ENCODE measurements around the gene LAMB3.

The LAMB3 gene

DNA sequence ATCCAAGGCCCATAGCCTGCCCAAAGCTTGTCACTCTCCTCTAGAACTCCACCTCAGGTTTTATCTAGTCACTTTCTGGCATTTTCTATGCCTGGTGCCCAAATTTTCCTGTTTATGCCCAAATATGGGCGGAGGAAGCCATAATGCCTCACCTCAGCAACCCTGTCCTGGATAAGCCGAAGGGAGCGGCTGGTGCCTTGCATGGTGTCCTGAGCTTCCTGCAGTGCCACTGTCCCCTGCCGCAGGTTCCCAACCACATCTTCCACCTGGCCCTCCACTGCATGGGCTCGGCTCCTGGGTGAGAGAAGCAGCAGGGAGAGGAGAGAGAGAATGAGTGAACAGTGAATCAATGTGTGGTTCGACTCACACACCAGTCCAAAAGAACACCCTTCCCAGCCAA is 34.5 kb downstream of the LAMB3 start:
- no peak for DNase-seq (ENCODE audit: low spot score)

- DNase-seq (ENCODE audit: low spot score) = no peak
These were observed 35.1 kb downstream of the LAMB3 start for GRCh38 chr1:209617047-209617673.

GRCh38 chr1:209616366-209617046 is 35.7 kb downstream of the LAMB3 start:
- no peak for DNase-seq (ENCODE audit: low spot score)

- DNase-seq (ENCODE audit: low spot score) = no peak
These were observed 37.3 kb downstream of the LAMB3 start for GRCh38 chr1:209614906-209615305.

DNA sequence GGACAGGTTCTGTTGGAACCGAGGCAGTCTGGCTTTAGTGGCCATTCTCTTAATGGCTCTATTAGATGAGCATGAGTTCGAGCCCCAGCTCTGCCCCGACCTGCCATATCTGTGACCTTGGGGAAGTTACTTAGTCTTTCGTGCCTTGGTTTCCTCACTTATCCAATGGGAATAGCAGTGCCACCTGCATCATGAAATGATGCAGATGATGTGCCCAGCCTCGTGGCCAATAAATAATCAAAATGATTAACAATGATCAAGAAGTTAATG is 38.1 kb downstream of the LAMB3 start:
- DNase-seq (ENCODE audit: low spot score) = no peak

DNA sequence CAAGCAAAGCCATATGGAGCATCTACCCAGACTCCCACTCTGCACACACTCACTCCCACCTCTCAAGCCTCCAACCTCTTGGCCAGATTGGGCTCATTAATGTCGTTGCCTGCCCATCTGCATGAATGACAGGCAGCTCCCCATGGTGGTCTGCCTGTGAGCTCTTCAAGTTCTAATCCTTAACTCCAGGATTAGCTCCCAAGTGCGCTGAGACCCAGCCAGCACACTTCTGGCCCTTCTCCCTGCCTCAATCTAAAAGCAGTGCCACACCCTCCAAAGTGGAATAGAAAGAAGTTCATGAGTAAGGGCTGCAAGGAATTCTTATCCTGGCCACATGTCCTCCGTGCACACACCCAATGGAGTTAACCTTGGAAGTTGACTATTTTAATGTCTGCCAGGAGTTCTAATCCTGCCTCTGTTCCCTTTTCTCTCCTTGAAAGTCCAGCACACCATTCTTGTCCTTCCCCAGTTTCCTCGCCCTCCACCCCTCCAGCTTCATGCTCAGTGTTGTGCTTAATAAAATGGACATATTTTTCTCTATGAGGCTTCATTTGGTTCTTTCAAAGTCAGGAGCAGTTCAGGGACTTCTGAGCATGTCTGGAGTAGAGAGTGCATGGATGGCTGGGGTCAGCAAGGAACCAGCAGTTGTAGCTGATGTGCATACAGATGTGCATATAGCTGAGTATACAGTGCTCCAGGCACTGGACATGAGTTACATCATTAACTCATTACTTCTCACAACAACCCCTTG is 38.6 kb downstream of the LAMB3 start:
- no peak for DNase-seq (ENCODE audit: low spot score)

GRCh38 chr1:209612646-209613399 is 39.4 kb downstream of the LAMB3 start:
- no peak for DNase-seq (ENCODE audit: low spot score)

GRCh38 chr1:209611771-209612570 is 40.3 kb downstream of the LAMB3 start:
- DNase-seq (ENCODE audit: low spot score) = no peak

GRCh38 chr1:209610631-209610905 is 41.7 kb downstream of the LAMB3 start:
- no peak for DNase-seq (ENCODE audit: low spot score)

- no peak for DNase-seq (ENCODE audit: low spot score)
These were observed 42.2 kb downstream of the LAMB3 start for GRCh38 chr1:209609791-209610630.

GRCh38 chr1:209609041-209609790 is 43.0 kb downstream of the LAMB3 start:
- no peak for DNase-seq (ENCODE audit: low spot score)

DNA sequence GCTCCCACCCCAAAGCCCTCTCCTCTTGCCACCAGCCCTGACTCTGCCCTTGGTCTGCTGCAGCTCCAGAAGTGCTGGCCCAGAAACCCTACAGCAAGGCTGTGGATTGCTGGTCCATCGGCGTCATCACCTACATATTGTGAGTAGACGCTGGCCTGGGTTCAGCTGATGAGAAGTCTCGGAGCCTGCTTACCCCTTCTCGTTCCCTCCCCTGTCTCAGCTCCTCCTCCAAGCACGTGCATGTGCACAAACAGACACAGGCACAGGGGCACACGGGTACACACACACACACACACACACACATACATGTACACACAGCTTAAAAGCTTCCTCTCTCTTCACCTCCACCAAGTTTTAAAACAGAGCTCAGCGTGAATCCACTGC is 44.4 kb downstream of the LAMB3 start:
- DNase-seq (ENCODE audit: low spot score) = no peak

DNA sequence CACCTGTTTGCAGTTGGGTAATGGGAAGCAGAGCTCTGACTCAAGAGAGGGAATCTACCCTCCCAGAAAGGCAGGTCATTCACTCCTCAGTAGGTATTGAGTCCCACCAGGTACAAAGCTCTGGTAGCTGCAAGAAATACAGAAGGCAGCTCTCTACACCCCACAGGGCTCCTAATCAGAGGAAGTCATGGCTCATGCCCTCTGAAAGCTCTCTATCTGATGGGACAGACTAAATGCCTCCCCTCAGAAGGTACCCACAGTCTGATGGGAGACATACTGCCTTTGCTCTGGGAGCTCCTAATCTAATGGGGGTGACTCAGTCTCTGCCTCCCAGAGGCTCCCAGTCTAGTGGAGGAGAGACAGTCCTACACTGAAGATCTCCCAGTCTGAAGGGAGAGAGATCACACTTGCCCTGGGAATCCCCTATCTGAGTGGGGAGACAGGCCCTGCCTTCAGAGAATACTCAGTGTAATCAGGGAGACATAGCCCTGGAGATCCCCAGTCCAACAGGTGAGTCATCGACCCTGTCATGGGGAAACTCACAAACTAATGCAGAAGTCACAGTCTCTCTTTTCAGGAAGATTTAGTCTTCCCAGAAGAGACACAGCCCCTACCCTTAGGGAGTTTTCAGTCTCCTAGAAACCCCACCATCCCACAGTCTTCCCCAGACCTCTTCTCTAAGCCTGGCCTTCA is 45.0 kb downstream of the LAMB3 start:
- DNase-seq (ENCODE audit: low spot score) = no peak

- no peak for DNase-seq (ENCODE audit: low spot score)
These were observed 48.3 kb downstream of the LAMB3 start for GRCh38 chr1:209603877-209604276.

- DNase-seq (ENCODE audit: low spot score) = peak; percentile 70
These were observed 50.2 kb downstream of the LAMB3 start for GRCh38 chr1:209601809-209602657.

- DNase-seq (ENCODE audit: low spot score) = no peak
These were observed 51.7 kb downstream of the LAMB3 start for GRCh38 chr1:209600541-209600940.

DNA sequence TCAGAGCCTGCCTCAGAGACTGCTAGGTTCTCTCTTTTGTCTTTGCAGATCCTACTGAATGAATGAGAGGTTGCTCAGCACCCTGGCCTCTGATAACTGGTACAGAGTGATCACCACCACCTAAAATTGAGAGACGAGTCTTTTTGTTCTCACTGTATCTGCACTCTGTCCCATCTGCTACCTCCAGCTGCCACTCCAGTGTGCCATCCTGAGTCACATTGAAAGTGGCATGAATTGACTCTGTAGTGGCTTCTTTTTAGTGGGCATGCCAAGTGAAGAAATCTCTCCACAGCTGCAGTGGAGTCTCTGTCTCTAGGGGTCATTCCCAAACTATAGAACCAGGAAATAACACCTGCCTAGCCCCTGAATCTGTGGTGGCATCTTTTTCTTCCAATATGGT is 54.0 kb downstream of the LAMB3 start:
- DNase-seq (ENCODE audit: low spot score) = no peak

- no peak for DNase-seq (ENCODE audit: low spot score)
These were observed 54.7 kb downstream of the LAMB3 start for GRCh38 chr1:209597499-209597898.
